GM23248 (cell line): ENCODE measurements around the gene MAP3K10. TPM values are rescaled to one million over a fixed set of nuclear protein-coding genes. Genes with fewer than 3 reads are reported as not detected.

Experiments used
- DNase-seq: peaks from one replicate; pipeline ENCODE4 v3.0.0-alpha.2; 2015
- H2AFZ ChIP-seq: fragments of 200-600 bp; sonication (generic); 2 replicates; pipeline ENCODE4 v1.6.1; 2016; ENCODE audit warnings: antibody characterized with exemption
- H3F3A ChIP-seq: fragments of 200-600 bp; sonication (generic); 2 replicates; pipeline ENCODE4 v1.6.1; 2016; ENCODE audit warnings: mild to moderate bottlenecking, antibody characterized with exemption, mixed run types; ENCODE audit not compliant: insufficient read depth
- H3K27ac ChIP-seq: fragments of 200-600 bp; sonication (generic); 2 replicates; pipeline ENCODE4 v1.5.1; 2016; ENCODE audit warnings: mild to moderate bottlenecking
- H3K27me3 ChIP-seq: fragments of 200-600 bp; sonication (generic); replicated peaks from 2 replicates; pipeline ENCODE4 v1.6.1; 2016; ENCODE audit warnings: mild to moderate bottlenecking; ENCODE audit not compliant: insufficient read depth
- H3K36me3 ChIP-seq: fragments of 200-600 bp; sonication (generic); 2 replicates; pipeline ENCODE4 v1.6.1; 2016; ENCODE audit warnings: low read depth, mild to moderate bottlenecking
- H3K4me1 ChIP-seq: fragments of 200-600 bp; sonication (generic); 2 replicates; pipeline ENCODE4 v1.6.1; 2016; ENCODE audit warnings: mild to moderate bottlenecking; ENCODE audit not compliant: insufficient read depth
- H3K4me2 ChIP-seq: fragments of 200-600 bp; sonication (generic); one replicate; pipeline ENCODE4 v1.6.1; 2016; ENCODE audit warnings: mild to moderate bottlenecking; ENCODE audit not compliant: unreplicated experiment
- H3K4me3 ChIP-seq: fragments of 200-600 bp; sonication (generic); 2 replicates; pipeline ENCODE4 v1.5.1; 2016; ENCODE audit warnings: mild to moderate bottlenecking
- H3K79me2 ChIP-seq: fragments of 200-600 bp; sonication (generic); 2 replicates; pipeline ENCODE4 v1.6.1; 2016; ENCODE audit warnings: mild to moderate bottlenecking; ENCODE audit not compliant: insufficient read depth
- H3K9ac ChIP-seq: fragments of 200-600 bp; sonication (generic); 2 replicates; pipeline ENCODE4 v1.6.1; 2016; ENCODE audit warnings: mild to moderate bottlenecking
- H3K9me2 ChIP-seq: fragments of 200-600 bp; sonication (generic); 2 replicates; pipeline ENCODE4 v1.6.1; 2016; ENCODE audit warnings: mixed run types, mild to moderate bottlenecking, moderate library complexity; ENCODE audit not compliant: insufficient read depth
- H3K9me3 ChIP-seq: fragments of 200-600 bp; sonication (generic); one replicate; pipeline ENCODE4 v1.6.1; 2017; ENCODE audit warnings: low read depth
- H4K20me1 ChIP-seq: fragments of 200-600 bp; sonication (generic); 2 replicates; pipeline ENCODE4 v1.6.0; 2016; ENCODE audit not compliant: insufficient read depth
- EZH2 ChIP-seq: fragments of 200-600 bp; sonication (generic); IDR thresholded peaks from 2 replicates; pipeline ENCODE4 v1.6.1; 2018; ENCODE audit warnings: antibody characterized with exemption, mild to moderate bottlenecking; ENCODE audit not compliant: insufficient read depth, poor library complexity, severe bottlenecking
- EZH2phosphoT487 ChIP-seq: fragments of 200-600 bp; sonication (generic); IDR thresholded peaks from 2 replicates; pipeline ENCODE4 v1.6.1; 2018; ENCODE audit warnings: antibody characterized with exemption, moderate library complexity, mild to moderate bottlenecking, low read depth; ENCODE audit not compliant: insufficient read depth
- WGBS, 2 experiments: methylation state at CpG; one replicate each; pipeline ENCODE4 v1.1.6; 2015 to 2017; ENCODE audit warnings: low lambda C conversion rate in 2 of 2, low coverage in 1 of 2; ENCODE audit errors: missing lambda C conversion rate in 2 of 2; 5-methylcytosine and 5-hydroxymethylcytosine counted together
- in situ Hi-C: fragments of 300-500 bp; cut with MboI; formaldehyde crosslinking; loops from 2 replicates; pipeline ENCODE4 v1.15.0; 2020
- polyA plus RNA-seq: library from polyadenylated mRNA; unstranded; fragments of >200 nt; fragmentation: Nextera tagmentation; extraction: Ambion mirVana; gene quantifications from 2 replicates; pipeline ENCODE4 v1.2.1, GENCODE V29; 2016
- total RNA-seq: library from RNA; depleted of rRNA; stranded (reverse); fragments of >200 nt; shearing (Covaris generic); gene quantifications from 2 replicates; pipeline ENCODE4 v1.2.3, GENCODE V29; 2014

The MAP3K10 gene
- total and polyA plus RNA-seq, 2 experiments from 2014 or later, result 1.8 to 13.1 TPM

GRCh38 chr19:40198272-40198990 is 7.2 kb downstream of the MAP3K10 start:
- H3K27ac ChIP-seq, result no peak overlapping the region
- no peak overlapping the region for H2AFZ ChIP-seq
- no peaks in the 10 kb centered on the region for H3K9me3 ChIP-seq
- no peak overlapping the region for H3K9ac ChIP-seq
- TF ChIP-seq EZH2phosphoT487 (no peak), EZH2 (no peak)
- in situ Hi-C loops, result no loop called here
- H3K4me2 ChIP-seq, result no peak overlapping the region
- no peaks in the 10 kb centered on the region for H4K20me1 ChIP-seq
- WGBS, 2 experiments, result 95 to 96% methylated on average over 26 to 29 of the region's 29 CpGs
- no peaks in the 10 kb centered on the region for H3K4me1 ChIP-seq
- no peaks in the 10 kb centered on the region for H3K27me3 ChIP-seq
- no peaks in the 10 kb centered on the region for H3K36me3 ChIP-seq
- H3K4me3 ChIP-seq, result no peak overlapping the region
- H3K9me2 ChIP-seq, result no peaks in the 10 kb centered on the region
- no peak for DNase-seq
- no peaks in the 10 kb centered on the region for H3F3A ChIP-seq
- H3K79me2 ChIP-seq, result no peaks in the 10 kb centered on the region

GRCh38 chr19:40200341-40201099 is 9.3 kb downstream of the MAP3K10 start:
- DNase-seq, result no peak
- Histone ChIP-seq H3K4me3 (no peak overlapping the region), H3K27me3 (no peaks in the 10 kb centered on the region), H3K9ac (no peak overlapping the region), H3K27ac (no peak overlapping the region), H3K79me2 (no peaks in the 10 kb centered on the region), H2AFZ (no peak overlapping the region), H3K9me3 (no peaks in the 10 kb centered on the region), H3K9me2 (no peaks in the 10 kb centered on the region), H3F3A (no peaks in the 10 kb centered on the region), H4K20me1 (no peaks in the 10 kb centered on the region), H3K4me2 (no peak overlapping the region), H3K36me3 (no peaks in the 10 kb centered on the region), H3K4me1 (no peaks in the 10 kb centered on the region)
- WGBS, 2 experiments, result 69 to 70% methylated on average over 9 of the region's 9 CpGs
- in situ Hi-C loops, result no loop called here
- TF ChIP-seq EZH2 (no peak), EZH2phosphoT487 (no peak)

GRCh38 chr19:40204381-40204780 is 13.2 kb downstream of the MAP3K10 start:
- in situ Hi-C loops, result no loop called here
- Histone ChIP-seq H3K4me3 (no peak overlapping the region), H3K27me3 (no peaks in the 10 kb centered on the region), H2AFZ (no peak overlapping the region), H3F3A (no peaks in the 10 kb centered on the region), H3K4me1 (no peaks in the 10 kb centered on the region), H3K79me2 (no peaks in the 10 kb centered on the region), H4K20me1 (no peaks in the 10 kb centered on the region; the same call in 1 of the 2 replicates), H3K9me2 (no peaks in the 10 kb centered on the region), H3K9me3 (no peaks in the 10 kb centered on the region), H3K36me3 (no peaks in the 10 kb centered on the region), H3K27ac (no peak overlapping the region), H3K9ac (no peak overlapping the region), H3K4me2 (no peak overlapping the region)
- 93 to 97% methylated on average over 16 of the region's 16 CpGs for WGBS, 2 experiments
- TF ChIP-seq EZH2phosphoT487 (no peak), EZH2 (no peak)
- DNase-seq, result no peak

- H2AFZ ChIP-seq, result no peak overlapping the region
- WGBS, 2 experiments, result 95 to 99% methylated on average over 19 to 21 of the region's 21 CpGs
- H3K36me3 ChIP-seq, result no peaks in the 10 kb centered on the region; the same call in 1 of the 2 replicates
- no peak for DNase-seq
- TF ChIP-seq EZH2 (no peak), EZH2phosphoT487 (no peak)
- no peaks in the 10 kb centered on the region for H3F3A ChIP-seq
- H3K27me3 ChIP-seq, result no peaks in the 10 kb centered on the region
- H3K79me2 ChIP-seq, result no peaks in the 10 kb centered on the region
- H3K9me2 ChIP-seq, result no peaks in the 10 kb centered on the region
- in situ Hi-C loops, result no loop called here
- no peaks in the 10 kb centered on the region; the same call in 1 of the 2 replicates for H4K20me1 ChIP-seq
- no peak overlapping the region for H3K9ac ChIP-seq
- H3K9me3 ChIP-seq, result no peaks in the 10 kb centered on the region
- no peak overlapping the region for H3K4me3 ChIP-seq
- H3K27ac ChIP-seq, result no peak overlapping the region
- no peaks in the 10 kb centered on the region for H3K4me1 ChIP-seq
- H3K4me2 ChIP-seq, result no peak overlapping the region
Observed at GRCh38 chr19:40205760-40206159, 14.5 kb downstream of the MAP3K10 start.
